Ramos (cell line): ENCODE data around the gene DNAH7.
"Not testable (repeated sequence)": the region's sequence is repeated elsewhere in the genome, so short reads cannot be mapped to it uniquely, and the experiment has no call there.

Source experiments
- in situ Hi-C: fragments of 300-500 bp; cut with MboI; formaldehyde crosslinking; loops from one replicate; pipeline ENCODE4 v1.14.3; 2022; ENCODE audit warnings: low sequenced_read_pairs; ENCODE audit not compliant: unreplicated experiment

DNAH7 gene

DNA sequence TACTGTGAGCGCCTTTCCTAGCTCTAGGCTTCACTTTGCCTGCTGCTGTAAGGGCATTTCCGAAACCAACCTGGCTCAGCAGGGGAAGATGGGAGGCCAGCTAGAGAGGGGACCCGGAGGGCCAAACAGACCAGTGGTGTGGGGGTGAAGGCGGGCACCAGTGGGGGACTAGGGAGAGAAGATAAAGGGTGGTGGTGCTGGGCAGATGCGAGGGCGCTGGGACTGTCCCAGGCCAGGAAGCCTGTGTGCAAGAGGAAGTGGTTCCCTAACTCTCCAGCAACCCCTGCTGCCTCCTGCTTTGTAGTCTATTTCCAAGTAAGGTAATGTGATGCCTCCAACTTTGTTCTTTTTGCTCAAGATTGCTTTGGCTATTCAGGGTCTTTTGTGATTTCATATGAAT is 73.1 kb downstream of the DNAH7 start:
- in situ Hi-C loops = no loop called here

DNA sequence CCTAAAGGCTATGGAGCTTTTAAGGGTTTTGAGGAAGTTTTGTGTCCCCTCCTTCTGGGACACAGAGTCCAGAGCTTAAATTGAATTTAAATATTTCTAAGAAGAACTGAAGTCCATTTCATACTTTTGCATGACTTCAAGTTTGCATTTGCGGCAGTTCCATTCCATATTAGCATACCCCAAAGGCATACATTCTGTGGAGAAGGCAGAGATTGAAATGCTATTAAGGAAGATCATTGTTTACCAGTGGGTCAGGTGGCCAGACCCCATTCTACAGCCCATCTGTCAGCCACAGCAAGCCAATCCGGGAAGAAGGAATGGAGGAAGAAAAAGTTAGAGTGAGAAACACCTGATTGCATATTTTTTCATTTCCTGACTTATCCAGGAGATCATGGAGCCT is 75.0 kb downstream of the DNAH7 start:
- in situ Hi-C loops = no loop called here

DNA sequence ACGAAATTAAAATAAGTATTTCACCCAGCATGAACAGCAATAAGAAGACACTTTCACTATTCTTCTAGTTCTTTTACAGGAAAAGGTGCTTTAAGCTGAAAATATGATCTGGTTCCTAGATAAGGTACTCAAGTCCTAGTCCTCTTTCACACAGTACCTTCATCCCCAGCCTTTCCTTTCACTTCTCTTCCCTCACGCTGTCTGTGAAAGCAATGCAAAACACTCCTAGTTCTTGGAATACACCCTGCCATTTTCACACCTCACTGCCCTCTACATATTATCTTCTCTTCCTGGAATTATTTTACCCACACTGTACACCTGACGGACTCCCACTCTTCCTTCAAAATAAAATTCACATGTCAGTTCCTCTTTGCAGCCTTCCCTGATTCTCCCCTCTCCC is 82.9 kb downstream of the DNAH7 start:
- in situ Hi-C loops = no loop called here

DNA sequence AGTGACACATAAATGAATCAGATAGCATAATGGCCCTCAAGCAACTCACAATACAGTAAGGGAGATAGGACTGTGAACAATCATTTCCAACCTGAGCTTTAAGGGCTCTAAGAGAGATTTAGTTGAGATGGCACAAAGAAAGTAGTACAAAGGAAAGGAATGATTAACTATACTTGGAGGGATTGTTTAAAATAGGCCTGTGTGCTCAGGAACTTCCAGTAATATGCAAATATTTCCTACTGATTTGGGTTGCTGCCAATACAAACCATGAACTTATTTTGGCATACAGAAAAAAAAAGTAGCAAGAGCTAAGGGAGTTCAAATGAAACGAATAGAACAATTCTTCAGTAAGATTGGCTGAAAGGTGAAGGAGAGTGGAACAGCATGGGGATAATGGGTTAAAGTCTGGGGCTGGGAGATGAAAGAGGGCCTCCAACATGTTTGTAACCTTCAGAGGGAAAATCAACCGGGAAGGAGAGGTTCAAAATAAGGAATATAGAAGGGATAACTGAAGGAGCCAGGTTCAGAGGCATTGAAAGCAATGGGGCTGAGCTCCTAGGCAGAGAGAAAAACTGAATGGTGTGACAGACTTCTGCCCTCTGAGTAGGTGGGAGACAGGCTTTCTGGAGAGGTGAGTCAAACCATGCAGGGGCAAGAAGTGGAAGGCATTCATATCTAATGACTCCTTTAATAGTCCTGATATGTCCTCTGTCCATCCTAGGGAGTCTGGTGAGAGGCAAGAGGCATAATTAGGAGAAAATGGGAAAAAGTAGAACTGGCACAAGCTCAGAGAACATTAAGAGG is 83.5 kb downstream of the DNAH7 start:
- in situ Hi-C loops = no loop called here

DNA sequence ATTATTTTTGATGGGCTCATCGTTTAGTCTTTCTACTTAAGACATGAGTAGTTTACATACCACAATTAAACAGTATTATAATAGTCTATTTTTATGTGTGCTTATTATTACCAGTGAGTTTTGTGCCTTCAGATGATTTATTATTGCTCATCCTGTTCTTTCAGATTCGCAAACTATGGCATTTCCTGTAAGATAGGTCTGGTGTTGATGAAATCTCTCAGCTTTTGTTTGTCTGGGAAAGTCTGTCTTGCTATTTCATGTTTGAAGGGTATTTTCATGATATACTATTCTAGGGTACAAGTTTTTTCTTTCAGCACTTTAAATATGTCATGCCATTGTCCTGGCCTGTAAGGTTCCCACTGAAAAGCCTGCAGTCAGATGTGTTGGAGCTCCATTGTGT is 101.3 kb downstream of the DNAH7 start:
- in situ Hi-C loops = no loop called here

DNA sequence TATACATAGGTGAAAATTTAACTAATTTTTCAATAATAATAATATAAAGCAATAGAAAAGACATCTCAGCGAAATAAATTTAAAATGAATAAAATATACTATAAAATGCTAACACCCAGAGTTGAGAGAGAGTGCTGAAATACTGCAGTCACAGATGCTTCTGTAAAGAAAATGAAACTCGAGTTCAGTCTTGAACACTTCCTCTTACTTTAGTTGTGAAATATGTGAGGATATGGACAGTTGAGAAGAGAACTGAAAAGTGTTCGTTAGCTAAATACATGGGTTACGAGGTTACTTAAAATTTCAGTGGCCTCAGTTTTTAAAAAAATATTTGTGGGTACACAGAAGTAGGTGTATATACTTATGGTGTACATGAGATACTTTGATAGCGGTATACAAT is 106.8 kb downstream of the DNAH7 start:
- in situ Hi-C loops = no loop called here

DNA sequence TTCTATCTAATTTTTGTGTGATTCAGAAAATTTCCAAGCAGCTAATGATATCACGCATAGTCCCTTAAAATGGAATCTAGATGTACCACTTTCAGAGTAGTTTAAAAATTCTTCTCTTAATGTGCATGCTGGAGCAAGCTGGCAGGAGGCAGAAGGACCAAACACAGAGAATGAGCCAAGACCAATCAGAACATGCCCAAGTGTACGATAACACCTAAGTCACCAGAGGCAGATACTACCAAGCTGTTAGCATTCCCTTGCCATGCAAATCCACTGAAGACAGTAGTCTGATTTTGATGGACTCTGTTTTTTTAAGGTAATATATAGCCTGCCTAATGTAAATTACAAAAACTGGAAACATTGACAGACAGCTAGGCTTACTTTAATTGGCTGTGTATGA is 109.3 kb downstream of the DNAH7 start:
- in situ Hi-C loops = no loop called here

DNA sequence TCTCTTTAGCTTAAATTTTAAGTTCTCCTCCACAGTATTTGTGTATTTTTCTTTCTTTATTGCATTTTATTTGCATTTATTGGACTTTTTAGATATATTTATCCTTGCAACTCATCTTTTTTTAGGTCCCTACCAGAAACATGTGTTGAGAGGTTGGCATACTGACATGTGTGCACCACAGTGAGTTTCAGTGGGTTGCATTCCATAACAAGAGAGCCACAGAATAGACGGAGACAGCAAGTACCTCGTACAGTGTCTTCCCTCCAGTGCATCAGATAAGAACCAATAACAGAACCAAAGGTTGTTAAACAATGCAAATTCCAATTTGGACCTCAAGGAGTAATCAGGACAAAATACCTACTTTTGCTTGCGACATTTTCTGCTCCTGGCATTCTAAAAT is 111.9 kb downstream of the DNAH7 start:
- in situ Hi-C loops = no loop called here

DNA sequence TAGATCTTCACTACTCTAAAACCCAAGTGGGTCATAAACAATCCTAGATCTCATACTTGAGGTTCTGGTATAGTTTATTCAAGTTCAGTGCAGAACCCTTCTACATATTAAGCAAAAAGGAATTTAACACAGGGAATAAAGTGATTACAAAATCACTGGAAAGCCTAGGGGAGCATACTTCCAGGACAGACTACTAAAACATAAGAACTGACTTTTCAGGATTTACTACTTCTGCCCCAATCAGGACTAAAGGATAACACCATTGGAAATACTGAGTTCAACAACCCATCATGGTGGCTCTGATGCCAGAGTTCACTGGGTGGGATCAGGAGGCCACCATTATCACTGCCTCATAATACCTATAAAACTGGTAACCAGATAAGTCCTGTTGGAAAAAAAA is 123.6 kb downstream of the DNAH7 start:
- in situ Hi-C loops = no loop called here

DNA sequence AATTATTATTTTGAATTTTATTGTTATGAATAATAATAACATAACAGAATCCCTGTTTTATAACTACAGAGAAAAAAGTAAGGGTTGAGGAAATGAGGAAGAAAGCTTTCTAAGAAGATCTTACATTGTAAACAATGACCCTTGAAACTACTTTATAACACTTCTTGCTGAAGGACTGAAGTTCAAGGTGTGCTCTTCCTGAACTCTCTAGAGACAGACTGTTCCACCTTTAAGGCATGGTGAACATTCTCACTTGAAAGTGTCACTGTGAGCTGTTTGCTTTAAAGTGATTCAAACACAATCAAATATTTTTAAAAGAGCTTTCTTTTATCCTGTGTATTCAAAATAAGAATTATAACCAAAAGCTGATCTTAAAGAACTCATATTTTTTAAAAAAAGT is 131.5 kb downstream of the DNAH7 start:
- in situ Hi-C loops = no loop called here

DNA sequence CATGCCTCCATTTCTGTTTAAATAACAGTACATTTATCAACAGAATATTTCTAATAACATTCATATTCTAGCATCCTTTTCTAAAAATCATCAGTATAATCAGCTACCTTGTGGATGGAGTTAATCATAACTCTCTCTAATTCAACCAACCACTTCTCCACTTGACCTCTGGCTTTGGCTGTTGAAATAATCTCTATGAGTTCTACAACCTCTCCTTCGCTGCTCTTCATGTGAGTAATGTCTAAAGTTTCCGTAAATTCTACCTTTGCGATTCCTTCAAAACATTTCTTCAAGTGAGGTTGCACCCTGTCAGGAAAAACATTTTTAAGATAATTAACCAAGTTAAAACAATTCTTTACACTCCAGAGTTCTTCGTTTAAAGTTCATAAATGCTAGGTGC is 134.2 kb downstream of the DNAH7 start:
- in situ Hi-C loops = no loop called here

DNA sequence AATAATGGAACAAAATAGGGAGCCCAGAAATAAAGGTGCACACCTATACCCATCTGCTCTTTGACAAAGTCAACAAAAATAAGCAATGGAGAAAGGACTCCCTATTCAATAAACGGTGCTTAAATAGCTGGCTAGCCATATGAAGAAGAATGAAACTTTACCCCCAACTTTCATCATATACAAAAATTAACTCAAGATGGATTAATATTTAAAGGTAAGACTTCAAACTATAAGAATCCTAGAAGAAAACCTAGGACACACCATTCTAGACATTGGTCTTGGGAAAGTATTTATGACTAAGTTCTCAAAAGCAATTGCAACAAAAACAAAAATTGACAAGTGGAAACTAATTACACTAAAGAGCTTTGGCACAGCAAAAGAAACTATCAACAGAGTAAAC is 139.1 kb downstream of the DNAH7 start:
- in situ Hi-C loops = no loop called here

DNA sequence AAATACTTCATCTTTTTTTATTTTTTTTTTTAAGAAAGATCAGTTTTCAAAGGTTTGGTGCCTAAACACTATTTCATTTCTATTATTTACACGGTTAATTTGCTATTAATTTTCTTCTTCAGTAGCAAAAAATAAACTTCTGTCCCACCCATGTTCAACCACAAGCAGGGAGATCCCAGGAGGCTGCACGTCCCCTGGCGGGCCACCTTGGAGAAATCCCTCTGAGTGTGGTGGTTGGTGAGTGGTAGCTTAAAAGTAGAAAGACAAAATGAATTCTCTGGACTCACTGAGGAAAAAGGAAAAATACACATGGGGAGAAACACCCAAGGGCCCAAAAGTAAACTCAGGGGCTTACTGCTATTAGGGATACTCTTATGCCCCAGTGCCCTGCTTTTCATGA is 143.5 kb downstream of the DNAH7 start:
- in situ Hi-C loops = no loop called here

DNA sequence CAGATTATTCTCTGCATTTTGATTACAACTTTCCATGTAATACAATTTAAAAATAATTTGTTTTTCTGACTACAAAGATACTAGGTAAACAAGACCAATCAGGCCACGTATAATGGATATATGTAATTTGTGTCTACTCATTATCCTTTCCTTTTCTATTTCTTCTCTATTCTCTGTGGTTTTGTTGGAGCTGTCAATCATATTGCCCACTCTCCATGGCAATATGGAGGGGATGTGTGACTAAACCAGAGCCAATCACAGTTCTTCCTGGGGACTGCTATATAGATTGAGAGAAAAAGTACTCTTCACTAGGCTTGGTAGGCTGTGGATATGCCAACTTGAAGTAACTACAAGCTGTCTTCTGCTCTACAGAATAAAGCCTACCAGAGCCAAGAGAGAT is 144.7 kb downstream of the DNAH7 start:
- in situ Hi-C loops = no loop called here

DNA sequence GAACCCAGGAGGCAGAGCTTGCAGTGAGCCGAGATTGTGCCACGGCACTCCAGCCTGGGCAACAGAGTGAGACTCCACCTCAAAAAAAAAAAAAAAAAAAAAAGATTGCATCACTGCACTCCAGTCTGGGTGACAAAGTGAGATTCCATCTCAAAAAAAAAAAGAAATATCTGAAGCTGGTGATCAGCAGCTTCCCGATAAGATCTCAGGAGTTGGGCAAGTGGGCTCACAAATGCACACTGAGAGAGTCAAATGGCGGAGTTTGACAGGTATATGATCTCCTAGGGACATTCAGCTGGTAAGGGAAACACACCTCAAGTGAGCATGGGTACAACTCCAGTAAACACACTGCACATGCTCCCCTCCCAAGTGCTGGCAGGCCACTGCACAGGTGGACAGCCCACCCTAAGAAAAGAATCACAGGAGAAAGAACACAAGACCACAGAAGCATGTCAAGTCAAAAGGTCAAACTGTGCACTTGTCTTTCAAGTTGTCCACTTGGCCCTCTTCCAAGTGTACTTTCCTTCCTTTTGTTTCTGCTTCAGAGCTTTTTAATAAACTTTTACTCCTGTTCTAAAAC is 151.5 kb downstream of the DNAH7 start:
- in situ Hi-C loops = not testable (repeated sequence)

DNA sequence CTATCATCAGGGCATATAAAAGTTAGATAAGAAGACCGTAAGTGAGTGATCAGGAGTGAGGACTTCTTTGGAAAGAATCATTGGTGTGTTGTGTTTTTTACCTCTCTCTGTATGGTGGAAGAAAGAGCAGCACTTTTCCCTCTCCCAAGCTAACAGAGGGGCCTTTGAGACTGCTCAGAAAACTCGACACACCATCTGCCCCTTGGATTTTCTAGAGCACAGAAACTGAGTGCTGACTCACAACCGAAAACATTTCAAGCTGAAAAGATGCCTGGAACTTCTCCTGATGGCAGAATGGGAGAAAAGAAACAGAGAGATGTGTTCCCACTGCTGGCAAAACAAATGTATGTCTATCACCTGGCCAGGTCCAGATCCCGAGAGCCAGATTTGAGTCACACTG is 156.6 kb downstream of the DNAH7 start:
- in situ Hi-C loops = no loop called here

DNA sequence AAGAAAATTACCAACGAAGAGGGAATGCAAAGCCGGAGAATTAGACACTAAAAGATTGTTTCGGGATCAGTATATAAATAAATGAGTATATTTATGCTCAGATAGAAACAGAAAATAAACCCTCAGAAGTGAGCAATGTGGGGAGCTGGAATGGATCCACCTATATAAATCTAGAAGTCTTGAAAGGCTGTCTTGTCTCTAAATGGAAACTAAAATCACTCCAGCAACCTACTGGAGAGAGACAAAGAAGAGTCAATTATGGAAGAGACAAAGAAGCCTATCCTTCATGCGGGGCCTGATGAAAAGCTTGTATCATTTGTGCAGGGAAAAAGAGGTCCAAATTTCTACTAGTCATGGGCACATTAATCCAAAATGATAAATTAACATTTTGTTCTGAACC is 158.1 kb downstream of the DNAH7 start:
- in situ Hi-C loops = no loop called here

DNA sequence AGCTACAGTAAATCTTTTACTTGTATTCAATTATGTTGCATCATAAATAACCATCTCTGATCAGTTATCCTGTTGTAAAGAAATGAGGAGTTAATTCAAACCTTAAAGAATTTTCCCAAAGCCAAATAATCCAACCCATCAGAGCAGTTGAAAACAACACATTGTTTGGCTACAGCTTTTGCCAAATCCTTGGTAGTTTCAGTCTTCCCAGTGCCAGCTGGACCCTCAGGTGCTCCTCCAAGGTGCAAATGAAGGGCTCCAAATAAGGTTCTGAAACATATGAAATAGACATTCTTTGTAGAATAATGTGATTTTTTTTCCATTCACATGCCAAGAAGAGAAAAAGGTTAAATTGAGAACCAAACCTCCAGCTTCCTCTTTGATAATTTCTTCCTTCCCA is 158.7 kb downstream of the DNAH7 start:
- in situ Hi-C loops = no loop called here

DNA sequence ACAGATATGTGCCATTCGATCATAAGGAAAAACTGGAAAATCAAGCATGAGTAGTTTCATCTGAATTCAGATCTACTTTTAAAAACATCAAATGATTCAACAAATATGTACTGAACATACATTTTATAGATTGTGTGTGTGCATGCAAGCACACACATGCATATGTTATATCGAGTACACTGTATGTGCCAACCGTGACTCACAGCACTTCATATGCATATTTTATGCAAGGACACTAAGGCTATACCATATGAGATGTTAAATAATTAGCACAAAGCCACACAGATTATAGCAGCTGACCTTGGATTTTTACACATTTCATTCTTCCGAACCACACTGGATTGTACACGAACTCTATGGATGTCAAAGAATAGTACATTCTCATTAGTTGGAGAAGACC is 161.2 kb downstream of the DNAH7 start:
- in situ Hi-C loops = no loop called here

DNA sequence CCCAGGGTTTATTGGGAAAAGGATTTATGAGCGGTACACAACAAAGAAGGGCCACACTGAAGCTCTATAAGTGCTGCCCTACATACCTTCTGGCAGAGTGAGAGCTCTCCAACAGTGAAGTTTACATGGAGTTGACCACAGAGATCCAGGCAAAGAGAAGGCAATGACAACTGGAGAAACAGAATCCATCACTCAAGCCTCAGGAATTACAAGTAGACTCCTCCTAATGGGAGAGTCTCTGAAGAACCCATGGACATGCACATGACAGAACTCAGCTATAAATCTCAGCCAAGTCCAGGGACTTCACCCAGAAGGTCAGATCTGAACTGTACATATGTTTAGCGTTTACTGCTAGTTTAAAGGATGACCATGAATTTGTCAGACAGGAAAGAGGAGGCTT is 164.7 kb downstream of the DNAH7 start:
- in situ Hi-C loops = no loop called here

DNA sequence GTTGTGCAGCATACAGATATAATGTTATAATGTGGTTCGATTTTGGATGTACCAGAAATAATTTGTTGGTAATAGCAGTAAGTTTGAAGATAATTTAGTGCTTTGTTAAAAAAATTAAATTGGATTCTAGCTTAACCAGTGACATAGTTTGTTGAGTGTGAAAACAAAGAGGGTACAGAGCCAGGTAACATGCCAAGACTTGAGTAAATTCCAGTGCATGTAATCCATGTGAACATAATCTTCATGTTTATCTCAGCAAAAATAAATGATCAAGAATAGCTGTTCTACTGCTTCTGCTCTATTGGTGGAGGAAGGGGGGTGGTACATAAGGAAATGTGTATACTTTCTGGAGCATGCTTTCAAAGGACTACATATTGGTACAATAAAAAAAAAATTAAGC is 165.8 kb downstream of the DNAH7 start:
- in situ Hi-C loops = no loop called here

DNA sequence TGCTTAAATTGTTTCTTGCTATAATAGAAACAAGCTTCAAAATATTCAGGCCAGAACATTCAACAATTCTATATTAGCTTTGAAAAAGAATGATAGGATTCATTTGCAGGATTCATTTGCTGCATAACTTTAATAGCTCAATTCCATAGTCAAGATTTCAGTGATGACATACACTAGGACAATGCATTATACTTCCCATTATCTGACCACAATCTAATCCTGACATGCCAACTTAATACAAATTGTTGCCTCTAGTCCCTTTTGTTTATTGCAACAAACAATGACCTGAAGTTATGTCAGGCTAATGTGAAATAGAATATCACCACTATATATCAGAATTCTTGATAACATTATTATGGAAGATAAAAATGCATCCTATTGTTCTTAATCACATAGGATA is 169.4 kb downstream of the DNAH7 start:
- in situ Hi-C loops = no loop called here
